Measurements from ENCODE around the gene MGAM2. TPM values are rescaled to one million over a fixed set of nuclear protein-coding genes. Genes with fewer than 3 reads are reported as not detected.

The MGAM2 gene
- total RNA-seq, 2 donors from 2014 or later: 0.15 to 0.40 TPM

- no peaks in the 10 kb centered on the region for H3K36me3 Mint-ChIP-seq (ENCODE audit: low read depth)
- no peak for TF ChIP-seq CTCF (conservative IDR thresholded peaks at IDR 0.05)
- WGBS, 2 experiments (ENCODE audit: insufficient coverage in 1 of 2, insufficient read length in 1 of 2): 84 to 90% methylated on average over 4 of the region's 4 CpGs
- no peaks in the 10 kb centered on the region for H3K4me1 Mint-ChIP-seq
- H3K27ac Mint-ChIP-seq: no peak overlapping the region
- H3K27ac ChIP-seq (ENCODE audit: low read depth, low read length): no peak overlapping the region
- no peak overlapping the region for H3K9ac ChIP-seq (ENCODE audit: extremely low read depth, low read length, poor library complexity, severe bottlenecking)
- peaks cover 13% of the 10 kb centered on the region for H3K27me3 Mint-ChIP-seq (ENCODE audit: insufficient read depth)
- no peak for DNase-seq
- no peaks in the 10 kb centered on the region for H3K4me1 ChIP-seq (ENCODE audit: control insufficient read depth, insufficient read depth, low read length)
- H3K27me3 ChIP-seq (ENCODE audit: control insufficient read depth, insufficient read depth, low read length, poor library complexity, severe bottlenecking): peaks cover 7% of the 10 kb centered on the region
- no peak overlapping the region for H3K4me3 ChIP-seq (ENCODE audit: low read length)
- no peaks in the 10 kb centered on the region for H3K9me3 ChIP-seq (ENCODE audit: control insufficient read depth, low read length)
- no peaks in the 10 kb centered on the region for H3K9me3 Mint-ChIP-seq
- no peaks in the 10 kb centered on the region for H3K36me3 ChIP-seq (ENCODE audit: control insufficient read depth, insufficient read depth, low read length)
- no peak overlapping the region for H3K4me3 Mint-ChIP-seq
Measured at GRCh38 chr7:142194201-142194600, 82.7 kb downstream of the MGAM2 start.

DNA sequence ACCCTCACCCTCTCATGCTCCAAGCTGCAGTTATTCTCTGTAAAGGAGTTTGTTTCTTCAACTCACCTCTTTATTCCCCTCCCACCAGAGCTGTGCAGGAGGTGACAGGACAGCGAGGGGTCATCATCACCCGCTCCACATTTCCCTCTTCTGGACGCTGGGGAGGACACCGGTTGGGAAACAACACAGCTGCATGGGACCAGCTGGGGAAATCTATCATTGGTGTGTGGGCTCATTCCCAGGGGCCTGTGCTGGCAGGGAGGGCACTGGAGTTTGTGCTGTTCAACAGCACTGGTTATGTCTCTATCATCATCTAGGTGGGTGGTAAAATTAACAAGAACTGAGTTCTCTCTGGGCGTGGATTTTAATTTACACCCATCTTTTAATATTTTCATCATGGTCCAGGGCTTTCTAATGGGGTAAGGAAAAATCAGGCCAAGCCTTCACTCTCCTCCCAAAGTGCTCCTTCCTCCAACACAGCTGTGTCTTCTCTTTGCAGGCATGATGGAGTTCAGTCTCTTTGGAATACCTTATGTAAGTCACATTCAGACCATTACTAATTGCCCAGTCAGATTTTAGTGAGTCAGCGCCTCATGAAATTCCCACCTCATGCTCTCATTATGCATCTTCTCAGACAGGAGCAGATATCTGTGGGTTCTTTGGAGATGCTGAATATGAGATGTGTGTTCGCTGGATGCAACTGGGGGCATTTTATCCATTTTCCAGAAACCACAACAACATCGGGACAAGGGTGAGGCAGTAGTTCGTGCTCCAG lies 84.7 kb downstream of the MGAM2 start:
- no peak overlapping the region for H3K4me3 ChIP-seq (ENCODE audit: low read length)
- TF ChIP-seq CTCF (conservative IDR thresholded peaks at IDR 0.05): no peak
- no peak for DNase-seq
- WGBS, 2 experiments (ENCODE audit: insufficient coverage in 1 of 2, insufficient read length in 1 of 2): 86 to 92% methylated on average over 8 to 9 of the region's 9 CpGs
- H3K27me3 ChIP-seq (ENCODE audit: control insufficient read depth, insufficient read depth, low read length, poor library complexity, severe bottlenecking): peaks cover 7% of the 10 kb centered on the region
- Mint-ChIP-seq H3K36me3 (ENCODE audit: low read depth) (no peaks in the 10 kb centered on the region), H3K27ac (no peak overlapping the region), H3K27me3 (ENCODE audit: insufficient read depth) (peaks cover 13% of the 10 kb centered on the region), H3K9me3 (no peaks in the 10 kb centered on the region), H3K4me3 (no peak overlapping the region), H3K4me1 (no peaks in the 10 kb centered on the region)
- H3K4me1 ChIP-seq (ENCODE audit: control insufficient read depth, insufficient read depth, low read length): no peaks in the 10 kb centered on the region
- no peaks in the 10 kb centered on the region for H3K9me3 ChIP-seq (ENCODE audit: control insufficient read depth, low read length)
- no peak overlapping the region for H3K9ac ChIP-seq (ENCODE audit: extremely low read depth, low read length, poor library complexity, severe bottlenecking)
- no peaks in the 10 kb centered on the region for H3K36me3 ChIP-seq (ENCODE audit: control insufficient read depth, insufficient read depth, low read length)
- H3K27ac ChIP-seq (ENCODE audit: low read depth, low read length): no peak overlapping the region

DNA sequence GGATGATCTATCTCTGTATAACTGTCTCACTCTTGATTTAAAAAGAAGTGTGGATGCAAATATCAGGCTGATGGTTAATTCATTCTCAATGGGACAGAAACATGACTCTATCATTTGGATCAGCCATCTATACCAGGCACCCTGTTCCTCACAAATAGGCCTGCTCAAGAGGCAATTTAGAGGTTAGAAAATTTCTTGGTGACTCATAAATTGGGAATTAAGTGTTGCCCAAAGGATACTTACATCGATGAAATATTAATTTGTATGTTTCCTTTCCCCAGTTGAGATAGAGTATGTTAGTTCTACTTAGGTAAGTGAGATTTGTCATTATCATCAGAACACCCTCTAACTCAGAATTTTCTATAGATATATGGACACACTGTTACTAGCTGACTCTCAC lies 88.7 kb downstream of the MGAM2 start:
- Mint-ChIP-seq H3K9me3 (no peaks in the 10 kb centered on the region), H3K4me3 (no peak overlapping the region), H3K4me1 (no peaks in the 10 kb centered on the region), H3K36me3 (ENCODE audit: low read depth) (no peaks in the 10 kb centered on the region), H3K27ac (no peak overlapping the region), H3K27me3 (ENCODE audit: insufficient read depth) (no peaks in the 10 kb centered on the region)
- Histone ChIP-seq H3K9me3 (ENCODE audit: control insufficient read depth, low read length) (no peaks in the 10 kb centered on the region), H3K27me3 (ENCODE audit: control insufficient read depth, insufficient read depth, low read length, poor library complexity, severe bottlenecking) (no peaks in the 10 kb centered on the region), H3K27ac (ENCODE audit: low read depth, low read length) (no peak overlapping the region), H3K36me3 (ENCODE audit: control insufficient read depth, insufficient read depth, low read length) (no peaks in the 10 kb centered on the region), H3K4me1 (ENCODE audit: control insufficient read depth, insufficient read depth, low read length) (no peaks in the 10 kb centered on the region), H3K9ac (ENCODE audit: extremely low read depth, low read length, poor library complexity, severe bottlenecking) (no peak overlapping the region), H3K4me3 (ENCODE audit: low read length) (no peak overlapping the region)
- no peak for DNase-seq
- WGBS, 2 experiments (ENCODE audit: insufficient coverage in 1 of 2, insufficient read length in 1 of 2): 100% methylated on average over 1 of the region's 1 CpG; no CpG with 5 or more reads in 1 of the 2 experiments
- no peak for TF ChIP-seq CTCF (conservative IDR thresholded peaks at IDR 0.05)

Data from endodermal cell (in vitro differentiated cells).